Gastroesophageal sphincter (tissue), 3 donors: ENCODE measurements around the gene SLC38A2.

Experiments used
- POLR2A ChIP-seq, 2 donors: fragments of 450-650 bp; IDR thresholded peaks; one replicate each; pipeline ENCODE4 v1.6.1; 2017; ENCODE audit warnings: antibody characterized with exemption in 2 of 2, mild to moderate bottlenecking in 2 of 2, moderate library complexity in 1 of 2
- TF ChIP-seq, protein P1 (sequence below), 4 experiments: fragments of 200-600 bp in 2 of 4; fragments of 450-650 bp in 2 of 4; sonication (generic) in 1 of 4; IDR thresholded peaks; one replicate each; pipeline ENCODE4 v1.5.1; 2017 to 2019; ENCODE audit warnings: antibody characterized with exemption in 4 of 4, mild to moderate bottlenecking in 2 of 4, moderate library complexity in 2 of 4

- TF ChIP-seq, protein P1, sequence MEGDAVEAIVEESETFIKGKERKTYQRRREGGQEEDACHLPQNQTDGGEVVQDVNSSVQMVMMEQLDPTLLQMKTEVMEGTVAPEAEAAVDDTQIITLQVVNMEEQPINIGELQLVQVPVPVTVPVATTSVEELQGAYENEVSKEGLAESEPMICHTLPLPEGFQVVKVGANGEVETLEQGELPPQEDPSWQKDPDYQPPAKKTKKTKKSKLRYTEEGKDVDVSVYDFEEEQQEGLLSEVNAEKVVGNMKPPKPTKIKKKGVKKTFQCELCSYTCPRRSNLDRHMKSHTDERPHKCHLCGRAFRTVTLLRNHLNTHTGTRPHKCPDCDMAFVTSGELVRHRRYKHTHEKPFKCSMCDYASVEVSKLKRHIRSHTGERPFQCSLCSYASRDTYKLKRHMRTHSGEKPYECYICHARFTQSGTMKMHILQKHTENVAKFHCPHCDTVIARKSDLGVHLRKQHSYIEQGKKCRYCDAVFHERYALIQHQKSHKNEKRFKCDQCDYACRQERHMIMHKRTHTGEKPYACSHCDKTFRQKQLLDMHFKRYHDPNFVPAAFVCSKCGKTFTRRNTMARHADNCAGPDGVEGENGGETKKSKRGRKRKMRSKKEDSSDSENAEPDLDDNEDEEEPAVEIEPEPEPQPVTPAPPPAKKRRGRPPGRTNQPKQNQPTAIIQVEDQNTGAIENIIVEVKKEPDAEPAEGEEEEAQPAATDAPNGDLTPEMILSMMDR (IDR thresholded peaks at IDR 0.05) = no peak
- no peak for TF ChIP-seq POLR2A (IDR thresholded peaks at IDR 0.05)
Measured at GRCh38 chr12:46369095-46369473, 3.5 kb downstream of the SLC38A2 start.
